ENCODE data around the gene NUTM1.
A peak's percentile ranks its signal among the peaks of the same experiment; 100 is the strongest.

The NUTM1 gene

GRCh38 chr15:34342737-34343575 lies at the start of gene NUTM1, which contains the start of gene NOP10:
Gene NUTM1 (plus strand): TSS chr15:34343315. CDS start chr15:34343697, 382 bp downstream.
Gene NOP10 (minus strand): TSS chr15:34343136. CDS start chr15:34343073, 63 bp downstream.
- peak; percentile 95 for TF ChIP-seq CTCF (conservative IDR thresholded peaks at IDR 0.05; ENCODE audit: control insufficient read depth, insufficient read depth, low read depth, low read length)
- peak within 1 kb of the TSS; percentile 100 for H3K4me3 ChIP-seq (ENCODE audit: control insufficient read depth, low read depth, low read length)
- DNase-seq (ENCODE audit: low read depth): peak; percentile 92

DNA sequence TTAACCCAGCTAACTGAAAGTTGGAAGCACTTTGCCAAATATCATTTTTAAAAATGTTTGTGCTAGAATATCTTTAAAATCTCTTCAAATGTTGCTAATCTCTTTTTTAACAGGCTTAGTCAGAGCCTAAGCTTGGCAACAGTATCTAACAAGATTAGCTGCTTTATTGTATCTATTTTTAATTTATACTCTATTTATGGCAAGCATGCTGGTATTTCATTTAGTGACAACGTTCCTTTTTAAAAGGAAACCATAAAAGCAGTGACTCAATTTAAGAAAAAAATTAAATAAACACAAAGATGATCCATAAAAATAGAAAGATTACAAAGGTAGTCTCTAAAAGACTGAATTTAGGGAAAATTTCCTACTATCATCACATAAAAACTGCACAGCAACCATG lies 46.1 kb upstream of the NUTM1 start:
- TF ChIP-seq CTCF (conservative IDR thresholded peaks at IDR 0.05; ENCODE audit: control insufficient read depth, insufficient read depth, low read depth, low read length): no peak
- H3K4me3 ChIP-seq (ENCODE audit: control insufficient read depth, low read depth, low read length): no peak overlapping the region
- no peak for DNase-seq (ENCODE audit: low read depth)

- H3K4me3 ChIP-seq (ENCODE audit: control insufficient read depth, low read depth, low read length): no peak overlapping the region
- DNase-seq (ENCODE audit: low read depth): no peak
- no peak for TF ChIP-seq CTCF (conservative IDR thresholded peaks at IDR 0.05; ENCODE audit: control insufficient read depth, insufficient read depth, low read depth, low read length)
These were observed 42.1 kb upstream of the NUTM1 start for GRCh38 chr15:34301058-34301457.

DNA sequence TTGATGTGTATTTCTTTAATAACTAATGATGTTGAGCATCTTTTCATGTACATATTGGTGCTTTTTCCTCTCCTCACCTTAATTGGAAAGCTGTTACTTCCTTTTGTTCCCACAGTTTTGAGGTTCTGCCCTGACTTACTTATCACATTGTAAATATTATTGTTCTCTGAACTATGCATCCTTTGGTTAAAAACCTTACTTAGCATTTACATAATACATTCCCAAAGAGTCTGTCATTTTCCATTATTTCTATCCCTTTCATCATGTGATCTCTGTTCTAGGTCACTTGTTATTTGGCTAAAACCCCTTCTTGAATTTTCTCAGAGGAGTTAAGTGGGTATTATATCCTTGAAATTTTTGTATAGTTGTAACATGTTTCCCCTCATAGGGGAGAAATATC lies 38.5 kb upstream of the NUTM1 start:
- DNase-seq (ENCODE audit: low read depth): peak; percentile 52
- TF ChIP-seq CTCF (conservative IDR thresholded peaks at IDR 0.05; ENCODE audit: control insufficient read depth, insufficient read depth, low read depth, low read length): no peak

DNA sequence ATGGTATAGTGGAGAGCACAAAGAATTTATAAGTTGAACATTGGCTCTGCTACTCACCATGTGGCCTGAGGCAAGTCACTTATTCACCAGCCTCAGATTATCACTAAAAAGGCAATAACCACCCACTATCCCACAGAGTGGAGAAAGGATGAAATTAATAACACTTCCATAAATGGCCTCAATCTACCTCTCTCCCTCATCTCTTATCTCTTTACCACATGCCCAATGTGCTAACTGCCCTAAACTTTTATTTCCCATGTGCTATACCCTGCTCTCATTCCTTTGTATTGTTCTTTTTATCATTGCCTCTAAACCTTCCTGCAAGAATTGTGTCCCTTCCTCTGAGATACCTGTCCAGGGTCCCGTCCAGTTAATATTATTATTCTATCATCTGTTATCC lies 31.6 kb upstream of the NUTM1 start:
- no peak for DNase-seq (ENCODE audit: low read depth)
- no peak for TF ChIP-seq CTCF (conservative IDR thresholded peaks at IDR 0.05; ENCODE audit: control insufficient read depth, insufficient read depth, low read depth, low read length)
- H3K4me3 ChIP-seq (ENCODE audit: control insufficient read depth, low read depth, low read length): no peak overlapping the region

More for the DNA sequence above, 38.5 kb upstream of the NUTM1 start:
- no peak overlapping the region for H3K4me3 ChIP-seq (ENCODE audit: control insufficient read depth, low read depth, low read length)

DNA sequence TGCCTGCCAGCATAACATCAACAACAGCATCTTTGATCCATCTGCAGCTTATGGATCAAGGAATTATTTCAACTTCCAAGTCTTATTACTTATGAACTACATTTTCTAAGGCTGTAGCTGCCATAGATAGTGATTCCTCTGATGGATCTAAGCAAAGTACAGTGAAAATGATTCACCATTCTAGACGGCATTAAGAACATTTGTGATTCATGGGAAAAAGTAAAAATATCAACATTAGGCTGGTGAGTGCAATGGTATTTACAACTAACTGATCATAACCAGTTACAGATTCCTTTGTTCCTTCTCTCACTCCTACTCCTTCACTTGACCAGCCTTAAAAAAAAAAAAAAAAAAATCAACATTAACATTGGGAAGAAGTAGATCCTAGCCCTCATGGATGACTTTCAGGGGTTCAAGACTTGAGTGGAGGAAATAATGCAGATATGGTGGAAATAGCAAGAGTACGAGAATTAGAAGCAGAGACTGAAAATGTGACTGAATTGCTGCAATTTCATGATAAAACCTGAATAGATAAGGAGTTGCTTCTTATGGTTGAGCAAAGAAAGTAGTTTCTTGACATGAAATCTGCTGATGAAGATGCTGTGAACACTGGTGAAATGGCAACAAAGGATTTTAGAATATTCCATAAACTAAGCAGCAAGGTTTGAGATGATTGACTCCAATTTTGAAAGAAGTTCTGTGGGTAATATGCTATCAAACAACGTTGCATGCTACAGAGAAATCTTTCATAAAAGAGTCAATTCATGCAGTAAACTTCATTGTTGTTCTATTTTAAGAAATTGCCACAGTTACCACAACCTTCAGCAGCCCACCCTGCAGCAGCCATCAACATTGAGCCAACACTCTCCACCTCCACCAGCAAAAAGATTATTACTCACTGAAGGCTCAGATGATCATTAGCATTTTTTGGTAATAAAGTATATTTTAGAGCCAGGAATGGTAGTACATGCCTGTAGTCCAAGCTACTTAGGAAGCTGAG lies 28.3 kb upstream of the NUTM1 start:
- peak; percentile 33 for DNase-seq (ENCODE audit: low read depth)
- TF ChIP-seq CTCF (conservative IDR thresholded peaks at IDR 0.05; ENCODE audit: control insufficient read depth, insufficient read depth, low read depth, low read length): no peak
- no peak overlapping the region for H3K4me3 ChIP-seq (ENCODE audit: control insufficient read depth, low read depth, low read length)
